Endothelial cell of umbilical vein (primary cell): Measurements from ENCODE around the gene ONECUT2. TPM values are rescaled to one million over a fixed set of nuclear protein-coding genes. Genes with fewer than 3 reads are reported as not detected.
"Not testable (repeated sequence)": the region's sequence is repeated elsewhere in the genome, so short reads cannot be mapped to it uniquely, and the experiment has no call there.

Experiments
- BruUV-seq: library from RNA; stranded (reverse); fragments of 400-500 nt; replicated peaks from 2 replicates; lab custom pipeline; 2021; lab: Mats Ljungman, UMichigan
- CTCF ChIA-PET: fragments of 300-600, 350-600 bp; sonication (Branson Sonifier 250); formaldehyde crosslinking; loops from one replicate; lab custom pipeline; 2021; ENCODE audit warnings: antibody characterized with exemption, inconsistent platforms; lab: Charles Lee
- POLR2A ChIA-PET: fragments of 300-600, 350-600 bp; sonication (Branson Sonifier 250); formaldehyde crosslinking; loops from one replicate; lab custom pipeline; 2021; ENCODE audit warnings: antibody characterized with exemption, inconsistent platforms; lab: Charles Lee
- DNase-seq: peaks from one replicate; pipeline ENCODE4 v3.0.0-alpha.2; 2011; ENCODE audit warnings: low read depth, low spot score
- FAIRE-seq: peaks from 2 replicates; lab custom pipeline; 2011; peaks lifted over from hg19 to GRCh38; lab: Jason Lieb, UNC
- H2AFZ ChIP-seq: 2 replicates; pipeline ENCODE4 v1.6.0; 2012; ENCODE audit warnings: low read depth, low read length, control low read depth, inconsistent platforms
- H3K27ac ChIP-seq: 2 replicates; pipeline ENCODE4 v1.5.1; 2011; ENCODE audit warnings: low read depth, mild to moderate bottlenecking, control low read depth, low read length, moderate library complexity; ENCODE audit not compliant: insufficient read depth
- H3K27me3 ChIP-seq, 2 experiments: 2 replicates each; pipeline versions ENCODE4 v1.6.0 to v1.6.1; 2011; ENCODE audit warnings: low read length in 2 of 2, mixed read lengths in 1 of 2; ENCODE audit not compliant: control insufficient read depth in 2 of 2, insufficient read depth in 2 of 2
- H3K36me3 ChIP-seq, 2 experiments: 2 replicates in 1 of 2; 3 replicates in 1 of 2; pipeline ENCODE4 v1.5.1; 2011; ENCODE audit warnings: low read length in 2 of 2, mild to moderate bottlenecking in 1 of 2, moderate library complexity in 1 of 2; ENCODE audit not compliant: control insufficient read depth in 2 of 2, insufficient read depth in 2 of 2; ENCODE audit errors: extremely low read depth in 1 of 2
- H3K4me1 ChIP-seq: 3 replicates; pipeline ENCODE4 v1.5.1; 2011; ENCODE audit warnings: mild to moderate bottlenecking, low read length; ENCODE audit not compliant: control insufficient read depth, insufficient read depth; ENCODE audit errors: extremely low read depth
- H3K4me2 ChIP-seq: 2 replicates; pipeline ENCODE4 v1.6.1; 2011; ENCODE audit warnings: low read length, control low read depth, mixed read lengths; ENCODE audit not compliant: insufficient read depth
- H3K4me3 ChIP-seq, 3 experiments: fragments of 200-600 bp in 1 of 3; sonication (generic), shearing (Covaris generic) in 1 of 3; replicated peaks in 1 of 3; 2 replicates each; pipeline ENCODE4 v1.5.1; 2011 to 2016; ENCODE audit warnings: control low read depth in 3 of 3, low read length in 3 of 3, mild to moderate bottlenecking in 2 of 3, inconsistent platforms in 1 of 3, low read depth in 1 of 3, moderate library complexity in 1 of 3; ENCODE audit not compliant: insufficient read depth in 1 of 3
- H3K79me2 ChIP-seq: 2 replicates; pipeline ENCODE4 v1.6.0; 2012; ENCODE audit warnings: low read length, inconsistent platforms; ENCODE audit not compliant: control insufficient read depth, insufficient read depth
- H3K9ac ChIP-seq: replicated peaks from 2 replicates; pipeline ENCODE3; 2011; ENCODE audit warnings: low read length, control low read depth; ENCODE audit not compliant: insufficient read depth; ENCODE audit errors: extremely low read depth
- H3K9me1 ChIP-seq: replicated peaks from 3 replicates; pipeline ENCODE4 v1.6.0; 2011; ENCODE audit warnings: mild to moderate bottlenecking, low read length; ENCODE audit not compliant: control insufficient read depth, insufficient read depth; ENCODE audit errors: extremely low read depth
- H3K9me3 ChIP-seq: replicated peaks from 2 replicates; pipeline ENCODE4 v1.5.1; 2012; ENCODE audit warnings: low read length, inconsistent platforms; ENCODE audit not compliant: control insufficient read depth, insufficient read depth
- H4K20me1 ChIP-seq: replicated peaks from 2 replicates; pipeline ENCODE3; 2011; ENCODE audit warnings: mild to moderate bottlenecking, low read length; ENCODE audit not compliant: control insufficient read depth, insufficient read depth; ENCODE audit errors: extremely low read depth
- CTCF ChIP-seq, 2 donors: IDR thresholded peaks; 1 replicate in 1 of 2; 2 replicates in 1 of 2; pipeline ENCODE4 v1.5.1; 2011; ENCODE audit warnings: low read length in 2 of 2, mild to moderate bottlenecking in 2 of 2, moderate library complexity in 2 of 2, control low read depth in 1 of 2, inconsistent platforms in 1 of 2, low read depth in 1 of 2; ENCODE audit not compliant: insufficient read depth in 1 of 2; ENCODE audit errors: extremely low read depth in 1 of 2
- EZH2 ChIP-seq: IDR thresholded peaks from 2 replicates; pipeline ENCODE4 v1.6.1; 2012; ENCODE audit warnings: borderline replicate concordance, low read depth, mild to moderate bottlenecking, moderate library complexity, low read length, inconsistent platforms; ENCODE audit not compliant: severe bottlenecking
- FOS ChIP-seq: IDR thresholded peaks from 2 replicates; pipeline ENCODE4 v1.6.1; 2011; ENCODE audit warnings: mild to moderate bottlenecking, low read length, moderate library complexity, borderline replicate concordance; ENCODE audit not compliant: insufficient read depth
- GATA2 ChIP-seq: IDR thresholded peaks from 2 replicates; pipeline ENCODE4 v1.7.0; 2011; ENCODE audit warnings: low read depth, mild to moderate bottlenecking, moderate library complexity, mixed read lengths, low read length; ENCODE audit not compliant: insufficient read length, insufficient read depth
- JUN ChIP-seq: IDR thresholded peaks from 2 replicates; pipeline ENCODE4 v1.6.1; 2011; ENCODE audit warnings: borderline replicate concordance, low read depth; ENCODE audit not compliant: insufficient read length, insufficient read depth
- MAX ChIP-seq: IDR thresholded peaks from 2 replicates; pipeline ENCODE4 v1.6.1; 2011; ENCODE audit not compliant: insufficient read depth, insufficient read length
- MYC ChIP-seq: IDR thresholded peaks from one replicate; pipeline ENCODE4 v1.6.1; 2011; ENCODE audit warnings: mild to moderate bottlenecking, low read depth, low read length
- POLR2A ChIP-seq: IDR thresholded peaks from 2 replicates; pipeline ENCODE4 v1.6.1; 2012; ENCODE audit warnings: low read depth, mild to moderate bottlenecking, control low read depth, low read length
- POLR2AphosphoS5 ChIP-seq: IDR thresholded peaks from 2 replicates; pipeline ENCODE4 v1.6.1; 2012; ENCODE audit warnings: low read depth, mild to moderate bottlenecking, control low read depth, low read length, moderate library complexity; ENCODE audit not compliant: insufficient read depth
- dilution Hi-C: fragments of 300-500 bp; cut with MboI; formaldehyde crosslinking; loops from one replicate; pipeline ENCODE4 v1.15.0; 2019; ENCODE audit warnings: low sequenced_read_pairs; ENCODE audit not compliant: extremely low pct_ligation_motif_present
- intact Hi-C: fragments of 100-400 bp; cut with micrococcal nuclease; formaldehyde crosslinking; loops from one replicate; pipeline ENCODE4 v1.10.0; 2022
- polyA plus RNA-seq, 4 experiments: library from polyadenylated mRNA; depleted of rRNA in 3 of 4; stranded (reverse) in 3 of 4; unstranded in 1 of 4; fragments of >200 nt; gene quantifications; 2 replicates each; pipeline versions ENCODE4 v1.2.1 to v1.2.3, GENCODE V29; 2011 to 2012; ENCODE audit warnings: missing spikeins in 1 of 4
- total RNA-seq: library from RNA; stranded (reverse); gene quantifications from 2 replicates; pipeline ENCODE4 v1.2.3, GENCODE V29; 2021

ONECUT2 gene
- total and polyA plus RNA-seq, 2 donors (not counting 3 experiments of a cell fraction or from before 2014, with no cell fraction given): 0.01 to 0.62 TPM

GRCh38 chr18:57390044-57390443, 45.1 kb upstream of the ONECUT2 start:
- BruUV-seq: no TSS peak
- intact Hi-C loops (no loop called here), dilution Hi-C loops (no loop called here)
- Histone ChIP-seq H3K9me1 (no peaks in the 10 kb centered on the region), H4K20me1 (no peaks in the 10 kb centered on the region), H3K4me3 (no peak overlapping the region), H3K9me3 (no peaks in the 10 kb centered on the region), H3K27me3 (no peaks in the 10 kb centered on the region), H3K79me2 (no peaks in the 10 kb centered on the region), H3K9ac (no peak overlapping the region), H3K4me1 (no peaks in the 10 kb centered on the region), H3K36me3 (no peaks in the 10 kb centered on the region), H2AFZ (no peak overlapping the region), H3K4me2 (no peak overlapping the region), H3K27ac (no peak overlapping the region)
- DNase-seq: no peak
- TF ChIP-seq EZH2 (no peak), MYC (no peak), POLR2A (no peak), JUN (no peak), CTCF (IDR thresholded peaks at IDR 0.05; ENCODE audit: extremely low read depth in 1 of 2, insufficient read depth in 1 of 2, low read depth in 1 of 2, low read length in 2 of 2) (no peak), GATA2 (no peak), FOS (no peak), POLR2AphosphoS5 (no peak), MAX (no peak)
- no peak for FAIRE-seq
- ChIA-PET CTCF (no interaction called here), POLR2A (no interaction called here)

- H3K79me2 ChIP-seq, H3K4me2 ChIP-seq, H3K9me3 ChIP-seq, H3K4me1 ChIP-seq, H2AFZ ChIP-seq, H3K27me3 ChIP-seq, POLR2A ChIA-PET, H3K4me3 ChIP-seq, intact Hi-C loops, BruUV-seq, CTCF ChIA-PET, H3K27ac ChIP-seq, H3K9me1 ChIP-seq, H3K36me3 ChIP-seq, dilution Hi-C loops, FAIRE-seq, DNase-seq, H3K9ac ChIP-seq, H4K20me1 ChIP-seq: not testable (repeated sequence)
Observed at GRCh38 chr18:57394749-57395148, 40.4 kb upstream of the ONECUT2 start.

- H3K9ac ChIP-seq, intact Hi-C loops, H3K9me1 ChIP-seq, H3K79me2 ChIP-seq, DNase-seq, BruUV-seq, POLR2A ChIA-PET, dilution Hi-C loops, FAIRE-seq, H4K20me1 ChIP-seq, H3K27me3 ChIP-seq, H3K4me2 ChIP-seq, H3K4me3 ChIP-seq, H3K27ac ChIP-seq, H3K4me1 ChIP-seq, H2AFZ ChIP-seq, H3K36me3 ChIP-seq, H3K9me3 ChIP-seq: not testable (repeated sequence)
- CTCF ChIA-PET: interaction anchor here (0.7 to 1.2 kb wide), 2 partner anchors 19 to 21 kb away, joined by 3 read pairs; no protein-coding TSS in a partner anchor
Observed at GRCh38 chr18:57396831-57397230, 38.3 kb upstream of the ONECUT2 start.
